Neuronal stem cell (in vitro differentiated cells): ENCODE results near the gene SLC35G3.

ENCODE experiments used
- DNase-seq: peaks from one replicate; pipeline ENCODE4 v3.0.0-alpha.2; 2013; ENCODE audit warnings: low spot score
- H2AFZ ChIP-seq: one replicate; pipeline ENCODE4 v1.6.1; 2013; ENCODE audit warnings: mild to moderate bottlenecking, low read length, inconsistent platforms
- H2AK5ac ChIP-seq: 2 replicates; pipeline ENCODE4 v1.6.1; 2013; ENCODE audit warnings: low read depth, mild to moderate bottlenecking, inconsistent platforms, low read length, moderate library complexity, mixed read lengths
- H2BK120ac ChIP-seq: 2 replicates; pipeline ENCODE4 v1.6.1; 2013; ENCODE audit warnings: low read depth, mild to moderate bottlenecking, inconsistent platforms, low read length, moderate library complexity, mixed read lengths
- H2BK12ac ChIP-seq: one replicate; pipeline ENCODE4 v1.6.1; 2013; ENCODE audit warnings: low read length, inconsistent platforms
- H2BK15ac ChIP-seq: 2 replicates; pipeline ENCODE4 v1.6.1; 2013; ENCODE audit warnings: mild to moderate bottlenecking, low read length, inconsistent platforms, mixed read lengths
- H2BK5ac ChIP-seq: one replicate; pipeline ENCODE4 v1.6.1; 2013; ENCODE audit warnings: inconsistent platforms, mild to moderate bottlenecking, low read length, moderate library complexity
- H3K14ac ChIP-seq: one replicate; pipeline ENCODE4 v1.6.1; 2013; ENCODE audit warnings: low read length, inconsistent platforms
- H3K18ac ChIP-seq: 2 replicates; pipeline ENCODE4 v1.6.1; 2013; ENCODE audit warnings: low read length, inconsistent platforms
- H3K23ac ChIP-seq: 2 replicates; pipeline ENCODE4 v1.6.1; 2013; ENCODE audit warnings: low read depth, mild to moderate bottlenecking, mixed read lengths, low read length, inconsistent platforms; ENCODE audit not compliant: poor library complexity
- H3K27ac ChIP-seq: replicated peaks from 3 replicates; pipeline ENCODE4 v1.5.1; 2013; ENCODE audit warnings: low read length, inconsistent platforms
- H3K27me3 ChIP-seq, 3 experiments: 2 replicates each; pipeline ENCODE4 v1.6.1; 2013; ENCODE audit warnings: low read length in 3 of 3, mild to moderate bottlenecking in 2 of 3, inconsistent platforms in 1 of 3, low read depth in 1 of 3, mixed read lengths in 1 of 3, moderate library complexity in 1 of 3; ENCODE audit not compliant: control insufficient read depth in 3 of 3, insufficient read depth in 3 of 3
- H3K36me3 ChIP-seq, 2 donors: replicated peaks in 1 of 2; 2 replicates each; pipeline ENCODE4 v1.6.1; 2013; ENCODE audit warnings: low read length in 2 of 2; ENCODE audit not compliant: control insufficient read depth in 2 of 2, insufficient read depth in 2 of 2
- H3K4ac ChIP-seq: 2 replicates; pipeline ENCODE4 v1.6.1; 2013; ENCODE audit warnings: inconsistent platforms, mild to moderate bottlenecking, low read length, moderate library complexity
- H3K4me1 ChIP-seq, 2 donors: 1 replicate in 1 of 2; 2 replicates in 1 of 2; pipeline ENCODE4 v1.6.1; 2013; ENCODE audit warnings: low read length in 2 of 2, low read depth in 1 of 2; ENCODE audit not compliant: control insufficient read depth in 2 of 2, insufficient read depth in 1 of 2
- H3K4me2 ChIP-seq: one replicate; pipeline ENCODE4 v1.6.1; 2013; ENCODE audit warnings: mild to moderate bottlenecking, low read length, inconsistent platforms; ENCODE audit not compliant: insufficient read depth, poor library complexity, severe bottlenecking
- H3K4me3 ChIP-seq, 2 donors: 2 replicates each; pipeline ENCODE4 v1.5.1; 2013; ENCODE audit warnings: low read length in 2 of 2, mild to moderate bottlenecking in 2 of 2, inconsistent platforms in 1 of 2, moderate library complexity in 1 of 2
- H3K79me1 ChIP-seq: one replicate; pipeline ENCODE4 v1.6.1; 2013; ENCODE audit warnings: low read depth, mild to moderate bottlenecking, inconsistent platforms, low read length, moderate library complexity
- H3K9ac ChIP-seq: one replicate; pipeline ENCODE4 v1.6.1; 2013; ENCODE audit warnings: mild to moderate bottlenecking, low read depth, low read length, inconsistent platforms; ENCODE audit not compliant: poor library complexity
- H3K9me3 ChIP-seq, 2 donors: replicated peaks in 1 of 2; 2 replicates each; pipeline versions ENCODE3 to v1.6.1; 2013; ENCODE audit warnings: low read length in 2 of 2, mild to moderate bottlenecking in 2 of 2, inconsistent platforms in 1 of 2, low read depth in 1 of 2, mixed read lengths in 1 of 2, moderate library complexity in 1 of 2; ENCODE audit not compliant: control insufficient read depth in 2 of 2, insufficient read depth in 1 of 2
- H4K8ac ChIP-seq: one replicate; pipeline ENCODE4 v1.6.1; 2013; ENCODE audit warnings: low read depth, mild to moderate bottlenecking, inconsistent platforms, low read length, moderate library complexity
- H4K91ac ChIP-seq: one replicate; pipeline ENCODE4 v1.6.1; 2013; ENCODE audit warnings: low read length, low read depth, mild to moderate bottlenecking, inconsistent platforms; ENCODE audit not compliant: poor library complexity
- WGBS, 2 donors: extraction: QIAGEN DNeasy Blood & Tissue Kit; methylation state at CpG; one replicate each; pipeline ENCODE4 v1.1.7; 2013; ENCODE audit warnings: missing lambda C conversion rate in 2 of 2, mixed read lengths in 1 of 2; ENCODE audit not compliant: insufficient read length in 2 of 2, insufficient replicate concordance in 1 of 2; ENCODE audit errors: extremely low coverage in 2 of 2; 5-methylcytosine and 5-hydroxymethylcytosine counted together

SLC35G3 gene

GRCh38 chr17:35222452-35222851, 28.3 kb upstream of the SLC35G3 start:
- H3K4ac ChIP-seq: no peak overlapping the region
- H2AFZ ChIP-seq: no peak overlapping the region
- H3K9me3 ChIP-seq: no peaks in the 10 kb centered on the region
- H3K14ac ChIP-seq: no peak overlapping the region
- no peak overlapping the region for H3K9ac ChIP-seq
- DNase-seq: no peak
- H2BK120ac ChIP-seq: no peak overlapping the region
- H4K91ac ChIP-seq: no peak overlapping the region
- H3K18ac ChIP-seq: no peak overlapping the region
- H3K27ac ChIP-seq: no peak overlapping the region
- no peak overlapping the region for H2BK15ac ChIP-seq
- no peak overlapping the region for H3K23ac ChIP-seq
- H2AK5ac ChIP-seq: no peak overlapping the region
- no peak overlapping the region for H4K8ac ChIP-seq
- no peak overlapping the region for H2BK12ac ChIP-seq
- WGBS, 2 donors: no CpG with 5 or more reads among the region's 2 CpGs
- no peaks in the 10 kb centered on the region for H3K79me1 ChIP-seq
- H3K4me3 ChIP-seq: no peak overlapping the region
- no peaks in the 10 kb centered on the region for H3K36me3 ChIP-seq
- no peak overlapping the region for H3K4me2 ChIP-seq
- H3K27me3 ChIP-seq: peaks cover 0 to 6% (median 0%) of the 10 kb centered on the region in 3 experiments
- H3K4me1 ChIP-seq: no peaks in the 10 kb centered on the region
- no peak overlapping the region for H2BK5ac ChIP-seq

DNA sequence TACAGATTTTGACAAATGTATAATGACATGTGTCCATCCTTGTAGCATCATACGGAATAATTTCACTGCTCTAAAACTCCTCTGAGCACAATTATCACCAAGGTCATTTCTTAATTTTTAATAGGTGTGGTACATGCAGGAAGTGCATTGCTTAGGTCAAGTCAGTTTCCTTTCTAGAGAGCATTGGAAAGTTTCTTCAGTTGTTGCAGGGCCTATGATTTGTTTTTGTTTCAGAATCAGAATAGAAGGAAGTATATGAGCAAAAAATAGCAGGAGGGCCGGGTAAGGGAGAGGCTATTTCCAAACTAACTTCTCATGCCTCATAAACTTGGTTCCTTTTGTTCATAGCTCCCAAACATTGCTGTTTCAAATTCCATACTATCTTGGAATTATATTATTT, 24.7 kb upstream of the SLC35G3 start:
- Histone ChIP-seq H3K9ac (no peak overlapping the region), H4K8ac (no peak overlapping the region), H3K27ac (no peak overlapping the region), H3K4ac (no peak overlapping the region), H3K27me3 (peaks cover 0 to 17% (median 0%) of the 10 kb centered on the region in 3 experiments), H3K23ac (no peak overlapping the region), H2BK120ac (no peak overlapping the region), H3K4me2 (no peak overlapping the region), H2BK5ac (no peak overlapping the region), H2AK5ac (no peak overlapping the region), H2AFZ (no peak overlapping the region), H3K14ac (no peak overlapping the region), H2BK15ac (no peak overlapping the region), H3K79me1 (no peaks in the 10 kb centered on the region), H4K91ac (no peak overlapping the region), H3K4me1 (no peaks in the 10 kb centered on the region), H3K9me3 (no peaks in the 10 kb centered on the region), H2BK12ac (no peak overlapping the region), H3K4me3 (no peak overlapping the region), H3K18ac (no peak overlapping the region), H3K36me3 (no peaks in the 10 kb centered on the region)
- no peak for DNase-seq
- WGBS, 2 donors: no CpG with 5 or more reads among the region's 2 CpGs

DNA sequence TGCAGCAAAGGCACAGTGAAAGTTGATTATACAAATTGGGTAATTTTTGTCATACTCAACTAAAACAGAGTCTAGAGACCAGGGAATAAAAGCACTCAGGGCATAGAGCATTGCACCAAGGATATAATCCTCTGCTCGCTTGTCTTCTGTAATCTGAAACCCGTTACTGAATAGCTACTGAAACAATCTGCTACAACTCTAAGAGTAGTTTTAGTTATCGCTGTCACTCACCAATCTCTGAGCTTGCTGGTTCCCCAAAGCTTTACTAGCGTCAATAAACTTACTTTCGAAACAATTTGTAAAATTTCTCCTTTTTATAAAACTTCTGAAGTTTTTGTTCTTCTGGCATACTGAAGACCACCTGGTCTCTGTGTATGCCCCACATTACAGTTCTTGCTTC, 22.9 kb upstream of the SLC35G3 start:
- H3K36me3 ChIP-seq: no peaks in the 10 kb centered on the region
- H2AK5ac ChIP-seq: no peak overlapping the region
- H4K91ac ChIP-seq: no peak overlapping the region
- peaks cover 0 to 23% (median 0%) of the 10 kb centered on the region in 3 experiments for H3K27me3 ChIP-seq
- H2AFZ ChIP-seq: no peak overlapping the region
- H3K4me1 ChIP-seq: no peaks in the 10 kb centered on the region
- no peak overlapping the region for H2BK120ac ChIP-seq
- DNase-seq: no peak
- no peak overlapping the region for H3K4me3 ChIP-seq
- H2BK15ac ChIP-seq: no peak overlapping the region
- H3K79me1 ChIP-seq: no peaks in the 10 kb centered on the region
- H3K9ac ChIP-seq: no peak overlapping the region
- H3K18ac ChIP-seq: no peak overlapping the region
- H2BK5ac ChIP-seq: no peak overlapping the region
- H3K4me2 ChIP-seq: no peak overlapping the region
- no peak overlapping the region for H3K27ac ChIP-seq
- H2BK12ac ChIP-seq: no peak overlapping the region
- H4K8ac ChIP-seq: no peak overlapping the region
- H3K4ac ChIP-seq: no peak overlapping the region
- H3K14ac ChIP-seq: no peak overlapping the region
- no CpG with 5 or more reads among the region's 5 CpGs for WGBS, 2 donors
- H3K9me3 ChIP-seq: no peaks in the 10 kb centered on the region
- no peak overlapping the region for H3K23ac ChIP-seq

DNA sequence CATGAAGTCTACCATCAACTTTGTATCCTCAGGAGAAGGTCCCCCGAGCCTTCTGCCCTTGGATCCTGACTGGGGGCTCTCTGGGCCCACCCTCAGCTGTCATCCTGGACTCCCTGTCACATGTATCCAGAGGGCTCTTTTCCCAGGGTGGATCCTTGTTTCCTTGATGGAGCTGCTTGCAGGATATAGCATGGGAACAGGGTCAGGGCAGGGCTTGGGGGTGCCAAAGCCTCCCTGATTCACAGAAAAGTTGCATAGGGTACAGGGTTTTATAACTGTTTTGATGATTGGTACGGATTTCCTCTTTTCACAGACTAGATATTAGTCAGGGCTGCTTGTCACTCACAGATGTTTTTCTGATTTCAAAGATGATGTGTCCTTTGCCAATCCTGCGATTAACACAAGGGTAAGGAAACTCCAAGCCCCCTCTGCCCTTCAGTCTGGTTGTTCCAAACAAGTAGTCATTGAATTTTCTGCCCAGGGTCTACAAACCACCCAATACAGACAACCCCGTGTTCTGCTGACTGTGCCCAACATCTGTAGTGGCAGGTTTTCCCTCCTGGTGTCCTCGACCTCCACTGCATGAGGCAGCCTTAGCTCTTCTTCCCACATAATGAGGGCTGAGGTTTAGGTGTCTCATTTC, 20.6 kb upstream of the SLC35G3 start:
- Histone ChIP-seq H3K9me3 (no peaks in the 10 kb centered on the region), H3K4ac (no peak overlapping the region), H4K91ac (no peak overlapping the region), H3K27me3 (peaks cover 0 to 20% (median 0%) of the 10 kb centered on the region in 3 experiments), H2AK5ac (no peak overlapping the region), H3K23ac (no peak overlapping the region), H3K9ac (no peak overlapping the region), H4K8ac (no peak overlapping the region), H3K27ac (no peak overlapping the region), H2AFZ (no peak overlapping the region), H3K18ac (no peak overlapping the region), H2BK120ac (no peak overlapping the region), H2BK15ac (no peak overlapping the region), H3K4me1 (no peaks in the 10 kb centered on the region), H2BK5ac (no peak overlapping the region), H3K79me1 (no peaks in the 10 kb centered on the region), H3K14ac (no peak overlapping the region), H3K36me3 (no peaks in the 10 kb centered on the region), H3K4me2 (no peak overlapping the region), H3K4me3 (no peak overlapping the region), H2BK12ac (no peak overlapping the region)
- DNase-seq: no peak
- WGBS, 2 donors: no CpG with 5 or more reads among the region's 5 CpGs
